CD4-positive, alpha-beta T cell treated with Interferon gamma for 1 hour (primary cell): ENCODE data around the gene ITPKB.
"Not testable (repeated sequence)": the region's sequence is repeated elsewhere in the genome, so short reads cannot be mapped to it uniquely, and the experiment has no call there.

Experiments used
- DNase-seq: peaks from one replicate; pipeline ENCODE4 v3.0.0-alpha.2; 2020

ITPKB gene

GRCh38 chr1:226634166-226634588 is 104.9 kb downstream of the ITPKB start:
- DNase-seq = peak; percentile 74

DNA sequence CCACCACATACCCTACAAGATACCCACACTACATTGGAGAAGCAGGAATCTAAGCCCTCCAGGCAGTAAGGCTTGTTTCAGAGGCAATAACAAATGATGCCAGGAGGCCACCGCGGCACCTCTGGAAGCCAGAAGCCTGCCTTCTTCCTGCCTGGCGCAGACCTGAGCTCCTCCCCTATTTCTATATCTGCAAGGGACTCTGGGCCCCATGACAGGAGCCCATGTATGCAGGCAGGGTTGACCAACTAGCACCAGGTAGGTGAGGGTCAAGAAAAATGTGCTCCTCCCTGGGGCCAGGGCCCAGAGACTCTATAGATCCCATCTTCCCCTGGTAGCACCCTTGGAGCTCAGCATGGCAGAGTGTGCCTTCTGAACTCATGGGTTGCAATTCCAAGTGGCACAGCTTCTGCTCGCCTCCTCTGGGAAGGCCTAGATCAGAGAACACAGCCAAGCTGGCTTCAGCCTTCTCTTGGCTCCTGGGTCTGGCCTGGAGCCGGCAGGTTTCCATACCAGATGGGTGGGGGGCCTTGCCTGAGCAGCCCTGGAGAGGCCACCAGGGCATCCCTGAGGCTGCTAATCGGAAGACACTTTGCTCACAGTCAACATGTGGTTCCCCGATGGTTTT is 105.4 kb downstream of the ITPKB start:
- DNase-seq = no peak

DNA sequence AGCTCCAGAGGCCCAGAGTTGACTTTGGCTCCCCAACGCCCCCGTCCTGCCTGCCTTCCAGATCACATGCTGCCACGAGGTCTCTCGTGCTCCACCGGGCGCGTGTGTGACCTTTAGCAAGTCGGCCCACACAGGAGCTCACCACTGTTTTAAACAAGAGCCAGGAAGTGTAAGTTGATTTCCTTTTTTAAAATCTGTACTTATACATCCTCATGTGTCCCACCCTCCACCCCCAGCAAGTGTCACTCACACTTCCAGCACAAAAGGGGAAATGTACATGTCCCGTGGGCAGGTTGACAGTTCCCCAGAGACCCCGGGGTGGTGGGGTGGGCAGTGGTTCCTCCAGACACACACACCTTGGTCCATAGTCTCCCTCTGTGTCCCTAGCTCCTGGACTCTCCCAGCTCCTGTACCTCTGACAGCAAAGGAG is 106.1 kb downstream of the ITPKB start:
- DNase-seq = peak; percentile 36

GRCh38 chr1:226632169-226632879 is 106.8 kb downstream of the ITPKB start:
- DNase-seq = no peak

DNA sequence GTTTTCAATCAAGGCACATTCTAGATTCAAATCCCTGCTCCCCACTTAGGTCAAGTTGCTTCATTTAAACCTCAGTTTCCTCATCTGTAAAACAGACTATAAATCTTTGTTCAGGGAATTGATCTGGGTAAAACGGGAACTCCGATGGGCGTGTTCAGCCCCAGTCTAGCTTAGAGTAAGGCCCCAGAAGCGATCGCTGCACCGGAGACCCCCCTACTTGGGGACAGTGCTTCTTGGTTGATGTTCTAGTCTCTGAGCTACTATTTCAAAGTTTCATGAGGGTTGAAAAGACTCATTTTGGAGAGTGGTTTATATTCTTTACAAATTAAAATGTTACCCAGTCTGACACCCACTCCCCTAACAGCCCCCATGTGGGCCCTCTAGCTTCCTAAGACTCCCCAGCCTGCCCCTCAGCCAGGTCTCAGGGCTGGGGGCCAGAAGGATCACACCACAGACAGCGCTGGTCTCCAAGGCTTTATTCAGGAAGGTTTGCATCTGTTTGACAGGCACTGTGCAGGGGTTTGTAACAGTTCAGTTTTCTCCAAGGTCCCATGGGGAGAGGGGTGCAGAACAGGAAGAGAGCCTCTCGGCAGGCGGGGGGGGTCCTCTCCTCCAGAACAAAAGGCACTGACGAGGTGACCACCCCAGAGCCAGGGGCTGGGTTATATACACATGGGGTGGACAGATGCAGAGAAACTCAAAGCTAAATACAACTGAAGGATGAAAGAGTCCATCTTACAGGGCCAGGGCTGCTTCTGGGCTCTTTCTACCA is 107.7 kb downstream of the ITPKB start:
- DNase-seq = no peak

- DNase-seq = no peak
Measured at GRCh38 chr1:226630592-226630991, 108.5 kb downstream of the ITPKB start.

GRCh38 chr1:226629896-226630550 is 109.1 kb downstream of the ITPKB start:
- DNase-seq = no peak

- DNase-seq = no peak
Measured at GRCh38 chr1:226629210-226629895, 109.7 kb downstream of the ITPKB start.

DNA sequence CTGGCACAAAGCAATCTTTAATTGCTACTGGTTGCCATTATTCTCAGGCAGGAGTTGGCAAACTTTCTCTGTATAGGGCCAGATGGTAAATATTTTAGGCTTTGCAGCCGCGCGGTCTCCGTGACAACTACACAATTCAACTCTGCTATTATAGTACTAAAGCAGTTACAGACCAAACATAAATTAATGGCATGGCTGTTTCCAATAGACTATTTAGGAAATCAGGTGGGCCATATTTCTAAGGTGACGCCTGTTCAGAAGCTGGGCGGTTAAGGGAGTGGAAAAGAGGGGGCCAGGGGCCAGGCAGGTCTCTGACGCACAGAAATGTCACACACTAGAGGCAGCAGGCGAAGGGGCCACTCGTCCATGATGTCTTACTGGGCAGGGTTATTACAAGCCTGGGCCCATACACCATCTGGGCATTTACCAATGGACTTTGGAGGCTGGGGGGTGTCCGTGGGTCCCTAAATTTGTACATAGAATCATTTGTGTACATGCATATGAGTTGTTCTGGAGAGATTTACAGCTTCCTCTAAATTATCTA is 110.4 kb downstream of the ITPKB start:
- DNase-seq = no peak

DNA sequence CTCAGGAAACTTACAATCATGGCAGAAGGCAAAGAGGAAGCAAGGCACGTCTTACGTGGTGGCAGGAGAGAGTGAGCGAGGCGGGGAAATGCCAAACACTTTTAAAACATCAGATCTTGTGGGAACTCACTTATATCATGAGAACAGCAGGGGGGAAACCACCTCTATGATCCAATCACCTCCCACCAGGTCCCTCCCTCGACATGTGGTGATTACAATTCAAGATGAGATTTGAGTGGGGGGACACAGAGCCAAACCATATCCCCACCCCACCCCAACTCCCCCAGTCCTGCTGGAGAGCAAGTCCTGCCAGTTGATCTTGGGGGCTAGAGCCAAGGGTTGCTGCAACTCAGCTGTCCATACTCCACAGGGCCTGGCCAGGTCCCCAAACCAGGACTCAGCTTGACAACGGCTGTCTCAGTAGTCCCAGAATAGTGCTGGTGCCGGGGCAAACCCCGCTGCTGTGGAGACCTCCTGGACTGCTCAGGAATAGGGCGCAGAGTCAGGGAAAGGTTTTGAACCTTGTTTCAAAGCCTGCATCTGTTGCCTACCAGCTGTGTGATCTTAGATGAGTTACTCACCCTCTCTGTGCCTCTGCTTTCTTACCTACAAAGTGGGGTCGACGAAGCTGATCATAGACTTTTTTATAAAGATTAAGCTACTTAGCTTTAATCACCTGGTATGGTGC is 111.0 kb downstream of the ITPKB start:
- no peak for DNase-seq

DNA sequence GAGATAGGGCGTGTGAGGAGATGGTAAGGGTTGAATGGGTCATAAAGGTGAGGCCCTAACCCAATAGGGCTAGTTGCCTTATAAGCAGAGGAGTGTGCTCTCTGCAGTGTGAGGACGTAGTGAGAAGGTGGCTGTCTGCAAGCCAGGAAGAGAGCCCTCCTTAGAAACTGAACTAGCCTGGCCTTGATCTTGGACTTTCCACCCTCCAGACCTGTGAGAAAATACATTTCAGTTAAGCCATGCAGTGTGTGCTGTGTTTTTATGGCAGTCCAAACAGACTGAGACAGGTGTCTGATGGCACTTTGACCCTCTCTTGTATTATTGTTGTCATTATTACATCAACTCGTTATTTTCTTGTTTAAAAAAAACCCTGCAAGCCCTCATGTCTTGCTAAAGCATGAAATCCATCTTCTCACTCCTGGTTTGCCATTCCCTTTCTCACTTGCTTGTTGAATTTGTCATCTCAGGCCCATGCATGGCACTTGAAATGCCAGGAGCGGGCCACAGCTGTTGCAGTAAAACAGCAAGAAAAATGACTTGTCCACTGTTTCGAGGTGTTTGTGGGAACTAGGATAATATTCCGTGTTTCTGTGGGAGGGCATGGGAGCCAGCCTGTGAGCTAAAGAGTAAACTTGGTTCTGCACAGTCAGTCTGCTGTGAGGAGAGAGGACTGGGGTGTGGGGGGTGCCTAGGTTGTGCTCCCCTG is 111.9 kb downstream of the ITPKB start:
- DNase-seq = no peak

GRCh38 chr1:226626577-226626956 is 112.5 kb downstream of the ITPKB start:
- peak; percentile 73 for DNase-seq

DNA sequence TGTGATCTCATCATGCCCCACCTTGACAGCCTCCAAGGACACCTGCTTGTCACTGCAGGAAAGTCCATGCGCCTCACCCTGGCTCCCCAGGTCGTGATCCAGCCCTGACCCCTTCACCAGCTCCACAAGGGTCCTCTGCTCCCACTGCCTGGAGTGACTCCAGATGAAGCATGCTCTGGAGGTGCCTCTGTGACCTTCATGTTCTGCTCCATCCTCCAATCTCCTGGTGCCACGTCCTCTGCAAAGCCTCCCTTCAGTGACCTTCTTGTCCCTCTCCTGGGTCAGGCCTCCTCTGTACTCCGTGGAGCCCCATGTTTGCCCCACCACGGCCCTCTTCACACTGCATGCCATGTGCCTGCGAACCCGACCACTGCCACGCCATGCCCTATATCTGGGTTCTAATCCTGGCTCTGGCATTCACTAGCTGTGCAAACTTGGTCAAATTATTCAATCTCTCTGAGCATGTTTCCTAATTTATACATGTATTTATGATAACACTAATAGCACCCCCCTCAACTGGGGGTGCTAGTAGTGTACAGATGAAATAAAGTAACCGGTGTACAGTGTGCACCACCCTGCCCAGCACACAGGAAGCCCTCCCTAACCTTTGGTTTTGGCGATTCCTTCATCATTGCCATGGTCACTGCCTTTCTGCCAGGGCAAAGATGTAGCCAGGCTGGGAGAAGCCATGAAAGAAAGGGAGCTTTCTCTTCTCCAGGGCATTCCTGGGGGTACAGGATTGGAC is 113.1 kb downstream of the ITPKB start:
- DNase-seq = no peak

GRCh38 chr1:226625326-226625725 is 113.8 kb downstream of the ITPKB start:
- DNase-seq = no peak

- DNase-seq = no peak
Measured at GRCh38 chr1:226624526-226624925, 114.6 kb downstream of the ITPKB start.

DNA sequence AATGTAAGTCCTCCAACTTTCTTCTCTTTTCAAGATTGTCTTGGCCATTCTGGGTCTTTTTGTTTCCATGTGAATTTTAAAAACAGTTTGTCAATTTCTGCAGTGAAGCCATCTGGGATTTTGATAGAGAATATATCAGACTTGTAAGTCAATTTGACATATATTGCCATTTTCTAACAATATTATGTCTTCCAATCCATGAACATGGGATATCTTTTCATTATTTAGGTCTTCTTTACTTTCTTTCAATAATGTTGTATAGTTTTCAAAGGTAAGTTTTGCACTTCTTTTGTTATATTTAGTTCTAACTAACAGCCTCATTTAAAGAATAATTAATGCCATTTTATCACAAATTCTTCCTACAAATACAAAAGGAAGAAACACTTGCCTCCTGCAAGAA is 117.1 kb downstream of the ITPKB start:
- no peak for DNase-seq

GRCh38 chr1:226619031-226619430 is 120.1 kb downstream of the ITPKB start:
- DNase-seq = no peak

DNA sequence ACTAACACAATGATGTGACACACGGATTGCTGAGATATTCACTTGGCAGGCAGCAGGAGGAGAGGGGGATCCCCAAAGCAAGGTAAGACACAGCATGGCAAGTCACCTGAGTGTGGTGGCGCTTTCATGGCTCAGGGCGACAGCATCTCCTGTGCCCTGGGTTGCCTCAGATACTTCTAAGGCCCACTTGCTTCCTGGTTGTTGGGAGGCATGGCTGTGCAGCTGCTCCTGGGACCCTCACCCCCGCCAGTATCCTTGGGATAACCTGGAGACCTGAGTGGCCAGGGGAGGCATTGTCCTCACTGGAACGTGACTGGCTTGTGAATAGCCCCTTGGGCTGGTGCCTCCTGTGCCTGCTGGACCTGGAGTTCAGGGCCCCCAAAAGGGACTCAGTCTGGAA is 120.7 kb downstream of the ITPKB start:
- no peak for DNase-seq

- DNase-seq = not testable (repeated sequence)
Measured at GRCh38 chr1:226617719-226618118, 121.4 kb downstream of the ITPKB start.

- no peak for DNase-seq
Measured at GRCh38 chr1:226617109-226617508, 122.0 kb downstream of the ITPKB start.
